Aorta (tissue), 5 donors: ENCODE results near the gene TLR3. TPM values are rescaled to one million over a fixed set of nuclear protein-coding genes. Genes with fewer than 3 reads are reported as not detected.

Experiments
- ATAC-seq: fragments of 200-7000 bp; cut with Tn5 transposase; one replicate; pipeline ENCODE4 v1.9.1; 2022; ENCODE audit warnings: moderate library complexity; ENCODE audit not compliant: low FRiP score
- DNase-seq, 2 donors: peaks; one replicate each; pipeline ENCODE4 v3.0.0-alpha.2; 2020
- H3K27ac ChIP-seq, 2 donors: one replicate each; pipeline ENCODE4 v1.5.1; 2013; ENCODE audit warnings: low read length in 2 of 2, mild to moderate bottlenecking in 2 of 2, moderate library complexity in 2 of 2, control low read depth in 1 of 2, inconsistent platforms in 1 of 2, low read depth in 1 of 2
- H3K27me3 ChIP-seq, 2 donors: one replicate each; pipeline ENCODE4 v1.6.1; 2013; ENCODE audit warnings: control low read depth in 1 of 2, low read length in 1 of 2, mild to moderate bottlenecking in 1 of 2, moderate library complexity in 1 of 2; ENCODE audit not compliant: insufficient read depth in 2 of 2, control insufficient read depth in 1 of 2
- H3K36me3 ChIP-seq, 2 donors: one replicate each; pipeline ENCODE4 v1.6.1; 2013; ENCODE audit warnings: control low read depth in 1 of 2, low read length in 1 of 2, mild to moderate bottlenecking in 1 of 2; ENCODE audit not compliant: insufficient read depth in 2 of 2, control insufficient read depth in 1 of 2
- H3K4me1 ChIP-seq, 2 donors: one replicate each; pipeline ENCODE4 v1.6.1; 2013; ENCODE audit warnings: low read length in 2 of 2, control low read depth in 1 of 2, mild to moderate bottlenecking in 1 of 2, moderate library complexity in 1 of 2; ENCODE audit not compliant: insufficient read depth in 2 of 2, control insufficient read depth in 1 of 2
- H3K4me3 ChIP-seq, 2 donors: one replicate each; pipeline ENCODE4 v1.5.1; 2013; ENCODE audit warnings: low read length in 2 of 2, control low read depth in 1 of 2, mild to moderate bottlenecking in 1 of 2
- H3K9me3 ChIP-seq: one replicate; pipeline ENCODE4 v1.6.1; 2013; ENCODE audit warnings: mild to moderate bottlenecking, low read length; ENCODE audit not compliant: control insufficient read depth
- WGBS, 2 donors: extraction: QIAGEN DNeasy Blood & Tissue Kit; methylation state at CpG; one replicate each; pipeline ENCODE4 v1.1.7; 2013; 5-methylcytosine and 5-hydroxymethylcytosine counted together
- intact Hi-C, 2 donors: fragments of 100-400 bp; cut with DNase I; formaldehyde crosslinking; loops; one replicate each; pipeline versions ENCODE4 v1.14.2 to v1.15.0; 2022
- polyA plus RNA-seq, 2 donors: library from polyadenylated mRNA; stranded (reverse); fragments of 200-250 nt; gene quantifications; one replicate each; pipeline ENCODE4 v1.2.3, GENCODE V29; 2013
- total RNA-seq, 2 donors: library from RNA; stranded (reverse); fragmentation: NEBNext Ultra II Directional; extraction: Animal tissue kit (Norgen Biotek cat#: 25700); gene quantifications; one replicate each; pipeline ENCODE4 v1.2.1, GENCODE V29; 2021
- donor health status: healthy with polysubstance abuse.
- donor health status: Bipolar disorder and iron deficiency.
- donor health status: DM: no; HTN: no; CAD: no.
- donor health status: DM: no; HTN: no; CAD: no.
- donor health status: DM: yes; HTN: yes; CAD: no.

The TLR3 gene
- total and polyA plus RNA-seq, 4 donors, result 2.0 to 14.9 (median 4.2) TPM

GRCh38 chr4:186131935-186132334, 63.0 kb downstream of the TLR3 start:
- WGBS, 2 donors, result 86 to 94% methylated on average over 2 of the region's 2 CpGs
- intact Hi-C loops, result loop anchor here in 1 of 2 donors (10.0 kb wide), 1 partner anchor 497 kb away; no protein-coding TSS in a partner anchor
- H3K36me3 ChIP-seq, result no peaks in the 10 kb centered on the region
- no peak overlapping the region for H3K27ac ChIP-seq
- H3K27me3 ChIP-seq, result no peaks in the 10 kb centered on the region
- H3K9me3 ChIP-seq, result no peaks in the 10 kb centered on the region
- no peak for DNase-seq
- no peaks in the 10 kb centered on the region for H3K4me1 ChIP-seq
- H3K4me3 ChIP-seq, result no peak overlapping the region
- ATAC-seq, result no peak

- H3K36me3 ChIP-seq, result no peaks in the 10 kb centered on the region
- no peaks in the 10 kb centered on the region for H3K4me1 ChIP-seq
- ATAC-seq (no peak), DNase-seq (no peak)
- 32 to 43% methylated on average over 4 of the region's 4 CpGs for WGBS, 2 donors
- no peaks in the 10 kb centered on the region for H3K9me3 ChIP-seq
- no peak overlapping the region for H3K4me3 ChIP-seq
- H3K27me3 ChIP-seq, result no peaks in the 10 kb centered on the region
- H3K27ac ChIP-seq, result no peak overlapping the region
- intact Hi-C loops, result loop anchor here in 1 of 2 donors (10.0 kb wide), 1 partner anchor 498 kb away; no protein-coding TSS in a partner anchor
Observed at GRCh38 chr4:186132577-186133242, 63.8 kb downstream of the TLR3 start.

- Histone ChIP-seq H3K36me3 (no peaks in the 10 kb centered on the region), H3K9me3 (no peaks in the 10 kb centered on the region), H3K4me1 (no peaks in the 10 kb centered on the region), H3K27me3 (no peaks in the 10 kb centered on the region), H3K27ac (no peak overlapping the region), H3K4me3 (no peak overlapping the region)
- ATAC-seq (no peak), DNase-seq (no peak)
- intact Hi-C loops, result loop anchor here in 1 of 2 donors (10.0 kb wide), 1 partner anchor 499 kb away; no protein-coding TSS in a partner anchor
- WGBS, 2 donors, result 88 to 91% methylated on average over 3 of the region's 3 CpGs
Observed at GRCh38 chr4:186134257-186134656, 65.3 kb downstream of the TLR3 start.

GRCh38 chr4:186134861-186135260, 65.9 kb downstream of the TLR3 start:
- intact Hi-C loops, result loop anchor here in 1 of 2 donors (5.0 to 10.0 kb wide), 2 partner anchors 68 to 500 kb away; partner anchors contain the start of gene TLR3
- Histone ChIP-seq H3K27me3 (no peaks in the 10 kb centered on the region), H3K4me3 (no peak overlapping the region), H3K9me3 (no peaks in the 10 kb centered on the region), H3K4me1 (no peaks in the 10 kb centered on the region), H3K27ac (no peak overlapping the region), H3K36me3 (no peaks in the 10 kb centered on the region)
- 94% methylated on average over 11 of the region's 11 CpGs for WGBS, 2 donors
- no peak for DNase-seq
- ATAC-seq, result no peak

GRCh38 chr4:186137196-186137794, 68.3 kb downstream of the TLR3 start:
- H3K36me3 ChIP-seq, result no peaks in the 10 kb centered on the region
- no peaks in the 10 kb centered on the region for H3K27me3 ChIP-seq
- no peak overlapping the region for H3K27ac ChIP-seq
- no peaks in the 10 kb centered on the region for H3K9me3 ChIP-seq
- 51 to 55% methylated on average over 6 of the region's 6 CpGs for WGBS, 2 donors
- H3K4me3 ChIP-seq, result no peak overlapping the region
- no peaks in the 10 kb centered on the region for H3K4me1 ChIP-seq
- ATAC-seq (peak; percentile 33), DNase-seq (no peak)
- intact Hi-C loops, result loop anchor here (2.0 to 10.0 kb wide), 3 partner anchors 68 to 502 kb away; partner anchors contain the start of gene TLR3 (in 2 of the 2)

Other genes starting within 250 kb of the TLR3 start
- gene FAM149A, start 35.5 kb downstream of the TLR3 start, total RNA-seq, result 10 to 100 TPM in 1 of 2 donors, 1 to 10 TPM in 1; 7.9 to 17.8 TPM
- gene FAM149A, start 35.5 kb downstream of the TLR3 start, polyA plus RNA-seq, result 10 to 100 TPM; 12.8 to 25.8 TPM
- 10 to 100 TPM; 26.4 to 43.2 TPM for gene CYP4V2, start 122.4 kb downstream of the TLR3 start, total RNA-seq
- gene CYP4V2, start 122.4 kb downstream of the TLR3 start, polyA plus RNA-seq, result 10 to 100 TPM; 11.8 to 31.1 TPM
- gene KLKB1, start 158.4 kb downstream of the TLR3 start, total RNA-seq, result 1 to 10 TPM; 1.2 to 2.2 TPM
- gene KLKB1, start 158.4 kb downstream of the TLR3 start, polyA plus RNA-seq, result 1 to 10 TPM in 1 of 2 donors, not detected in 1; 7.3 TPM
- gene F11, start 197.0 kb downstream of the TLR3 start, total RNA-seq, result under 1 TPM; 0.26 to 0.48 TPM
- gene F11, start 197.0 kb downstream of the TLR3 start, polyA plus RNA-seq, result 1 to 10 TPM in 1 of 2 donors, under 1 TPM in 1; 0.20 to 1.1 TPM